Measurements from ENCODE around the gene CEP83. TPM values are rescaled to one million over a fixed set of nuclear protein-coding genes. Genes with fewer than 3 reads are reported as not detected.
"Not testable (repeated sequence)": the region's sequence is repeated elsewhere in the genome, so short reads cannot be mapped to it uniquely, and the experiment has no call there.

The CEP83 gene
- total RNA-seq, 2 donors from 2014 or later: 15.0 to 16.7 TPM

GRCh38 chr12:94389482-94390129 lies 70.1 kb downstream of the CEP83 start:
- DNase-seq (ENCODE audit: low spot score); intact Hi-C loops (cut with DNase I): not testable (repeated sequence)

- no peak for DNase-seq (ENCODE audit: low spot score)
- intact Hi-C loops (cut with DNase I): no loop called here
These were observed 73.2 kb downstream of the CEP83 start for GRCh38 chr12:94386422-94386821.

- DNase-seq (ENCODE audit: low spot score): no peak
- intact Hi-C loops (cut with DNase I): no loop called here
These were observed 75.6 kb downstream of the CEP83 start for GRCh38 chr12:94384030-94384429.

GRCh38 chr12:94380507-94380906 lies 79.2 kb downstream of the CEP83 start:
- intact Hi-C loops (cut with DNase I): no loop called here
- DNase-seq (ENCODE audit: low spot score): no peak

- no peak for DNase-seq (ENCODE audit: low spot score)
- intact Hi-C loops (cut with DNase I): no loop called here
These were observed 80.1 kb downstream of the CEP83 start for GRCh38 chr12:94379479-94380113.

- intact Hi-C loops (cut with DNase I): no loop called here
- no peak for DNase-seq (ENCODE audit: low spot score)
These were observed 82.1 kb downstream of the CEP83 start for GRCh38 chr12:94377599-94377998.

- DNase-seq (ENCODE audit: low spot score): no peak
- intact Hi-C loops (cut with DNase I): loop anchor here in 1 of 2 donors (2.0 kb wide), 1 partner anchor 49 kb away; no protein-coding TSS in a partner anchor
These were observed 85.5 kb downstream of the CEP83 start for GRCh38 chr12:94374124-94374523.

GRCh38 chr12:94372461-94372860 lies 87.2 kb downstream of the CEP83 start:
- intact Hi-C loops (cut with DNase I): no loop called here
- no peak for DNase-seq (ENCODE audit: low spot score)

- DNase-seq (ENCODE audit: low spot score): no peak
- intact Hi-C loops (cut with DNase I): no loop called here
These were observed 97.0 kb downstream of the CEP83 start for GRCh38 chr12:94362653-94363052.

- DNase-seq (ENCODE audit: low spot score): no peak
- intact Hi-C loops (cut with DNase I): no loop called here
These were observed 99.9 kb downstream of the CEP83 start for GRCh38 chr12:94359761-94360160.

- intact Hi-C loops (cut with DNase I): no loop called here
- no peak for DNase-seq (ENCODE audit: low spot score)
These were observed 106.5 kb downstream of the CEP83 start for GRCh38 chr12:94353130-94353529.

GRCh38 chr12:94340573-94340972 lies 119.1 kb downstream of the CEP83 start:
- no peak for DNase-seq (ENCODE audit: low spot score)
- intact Hi-C loops (cut with DNase I): no loop called here

GRCh38 chr12:94338006-94338794 lies 121.5 kb downstream of the CEP83 start:
- intact Hi-C loops (cut with DNase I): no loop called here
- no peak for DNase-seq (ENCODE audit: low spot score)

- DNase-seq (ENCODE audit: low spot score): no peak
- intact Hi-C loops (cut with DNase I): no loop called here
These were observed 123.3 kb downstream of the CEP83 start for GRCh38 chr12:94336211-94336925.

GRCh38 chr12:94333396-94333795 lies 126.3 kb downstream of the CEP83 start:
- no peak for DNase-seq (ENCODE audit: low spot score)
- intact Hi-C loops (cut with DNase I): no loop called here

GRCh38 chr12:94329366-94329765 lies 130.3 kb downstream of the CEP83 start:
- DNase-seq (ENCODE audit: low spot score): no peak
- intact Hi-C loops (cut with DNase I): no loop called here

- no peak for DNase-seq (ENCODE audit: low spot score)
- intact Hi-C loops (cut with DNase I): no loop called here
These were observed 131.9 kb downstream of the CEP83 start for GRCh38 chr12:94327809-94328208.

- intact Hi-C loops (cut with DNase I): no loop called here
- no peak for DNase-seq (ENCODE audit: low spot score)
These were observed 132.9 kb downstream of the CEP83 start for GRCh38 chr12:94326727-94327126.

- DNase-seq (ENCODE audit: low spot score): no peak
- intact Hi-C loops (cut with DNase I): no loop called here
These were observed 133.4 kb downstream of the CEP83 start for GRCh38 chr12:94326234-94326633.

- intact Hi-C loops (cut with DNase I): no loop called here
- DNase-seq (ENCODE audit: low spot score): no peak
These were observed 137.3 kb downstream of the CEP83 start for GRCh38 chr12:94322346-94322745.

Measured in posterior vena cava (tissue), 2 donors.